ENCODE results near the gene NDST4. TPM values are rescaled to one million over a fixed set of nuclear protein-coding genes. Genes with fewer than 3 reads are reported as not detected.

The NDST4 gene
- total RNA-seq, 1 donor from 2014 or later: 0.11 TPM

- no peak overlapping the region for H3K27ac ChIP-seq (replicated peaks)
- no peak for TF ChIP-seq CTCF (IDR thresholded peaks at IDR 0.05; ENCODE audit: borderline replicate concordance)
- H3K4me1 ChIP-seq: no peaks in the 10 kb centered on the region
- intact Hi-C loops (cut with micrococcal nuclease): no loop called here
- no peaks in the 10 kb centered on the region for H3K36me3 ChIP-seq
- no peak for DNase-seq
- H3K9me3 ChIP-seq (replicated peaks): no peaks in the 10 kb centered on the region
- H3K27me3 ChIP-seq (ENCODE audit: low read depth): no peaks in the 10 kb centered on the region
- H3K4me3 ChIP-seq: no peak overlapping the region
These were observed 192.2 kb downstream of the NDST4 start for GRCh38 chr4:114921191-114921590.

GRCh38 chr4:114911111-114911510, 202.3 kb downstream of the NDST4 start:
- intact Hi-C loops (cut with micrococcal nuclease): no loop called here

GRCh38 chr4:114907568-114907967, 205.9 kb downstream of the NDST4 start:
- intact Hi-C loops (cut with micrococcal nuclease): no loop called here
- H3K9me3 ChIP-seq (replicated peaks): no peaks in the 10 kb centered on the region
- no peak for DNase-seq
- H3K4me1 ChIP-seq: no peaks in the 10 kb centered on the region
- H3K27ac ChIP-seq (replicated peaks): no peak overlapping the region
- H3K36me3 ChIP-seq: no peaks in the 10 kb centered on the region
- TF ChIP-seq CTCF (IDR thresholded peaks at IDR 0.05; ENCODE audit: borderline replicate concordance): no peak
- no peaks in the 10 kb centered on the region for H3K27me3 ChIP-seq (ENCODE audit: low read depth)
- H3K4me3 ChIP-seq: no peak overlapping the region

More at GRCh38 chr4:114911111-114911510, 202.3 kb downstream of the NDST4 start:
- TF ChIP-seq CTCF (IDR thresholded peaks at IDR 0.05; ENCODE audit: borderline replicate concordance): no peak
- H3K4me3 ChIP-seq: no peak overlapping the region
- no peaks in the 10 kb centered on the region for H3K36me3 ChIP-seq
- H3K4me1 ChIP-seq: no peaks in the 10 kb centered on the region
- H3K9me3 ChIP-seq (replicated peaks): no peaks in the 10 kb centered on the region
- DNase-seq: no peak
- H3K27me3 ChIP-seq (ENCODE audit: low read depth): no peaks in the 10 kb centered on the region
- H3K27ac ChIP-seq (replicated peaks): no peak overlapping the region

- no peak overlapping the region for H3K4me3 ChIP-seq
- no peaks in the 10 kb centered on the region for H3K27me3 ChIP-seq (ENCODE audit: low read depth)
- no peak for DNase-seq
- no peak overlapping the region for H3K27ac ChIP-seq (replicated peaks)
- intact Hi-C loops (cut with micrococcal nuclease): no loop called here
- no peaks in the 10 kb centered on the region for H3K4me1 ChIP-seq
- H3K9me3 ChIP-seq (replicated peaks): no peaks in the 10 kb centered on the region
- H3K36me3 ChIP-seq: no peaks in the 10 kb centered on the region
- no peak for TF ChIP-seq CTCF (IDR thresholded peaks at IDR 0.05; ENCODE audit: borderline replicate concordance)
These were observed 208.4 kb downstream of the NDST4 start for GRCh38 chr4:114905017-114905416.

GRCh38 chr4:114900934-114901333, 212.5 kb downstream of the NDST4 start:
- Histone ChIP-seq H3K36me3 (no peaks in the 10 kb centered on the region), H3K9me3 (replicated peaks) (peaks cover 5% of the 10 kb centered on the region), H3K4me1 (no peaks in the 10 kb centered on the region), H3K4me3 (no peak overlapping the region), H3K27me3 (ENCODE audit: low read depth) (no peaks in the 10 kb centered on the region), H3K27ac (replicated peaks) (no peak overlapping the region)
- no peak for TF ChIP-seq CTCF (IDR thresholded peaks at IDR 0.05; ENCODE audit: borderline replicate concordance)
- no peak for DNase-seq
- intact Hi-C loops (cut with micrococcal nuclease): no loop called here

GRCh38 chr4:114890773-114891172, 222.6 kb downstream of the NDST4 start:
- TF ChIP-seq CTCF (IDR thresholded peaks at IDR 0.05; ENCODE audit: borderline replicate concordance): no peak
- Histone ChIP-seq H3K9me3 (replicated peaks) (peaks cover 12% of the 10 kb centered on the region), H3K4me1 (no peaks in the 10 kb centered on the region), H3K4me3 (no peak overlapping the region), H3K36me3 (no peaks in the 10 kb centered on the region), H3K27me3 (ENCODE audit: low read depth) (no peaks in the 10 kb centered on the region), H3K27ac (replicated peaks) (no peak overlapping the region)
- intact Hi-C loops (cut with micrococcal nuclease): no loop called here
- DNase-seq: no peak
